Lung (tissue), 16 donors: Measurements from ENCODE around the gene LMX1A. TPM values are rescaled to one million over a fixed set of nuclear protein-coding genes. Genes with fewer than 3 reads are reported as not detected.

ENCODE experiments used
- ATAC-seq: fragments of 200-7000 bp; cut with Tn5 transposase; one replicate; pipeline ENCODE4 v1.9.1; 2020; ENCODE audit warnings: moderate number of reproducible peaks; ENCODE audit not compliant: insufficient read depth, low FRiP score
- DNase-seq, 3 donors: peaks; one replicate each; pipeline ENCODE4 v3.0.0-alpha.2; 2013 to 2017
- H3K27ac ChIP-seq, 2 donors: one replicate each; pipeline ENCODE4 v1.5.1; 2013; ENCODE audit warnings: mild to moderate bottlenecking in 2 of 2, moderate library complexity in 2 of 2, control low read depth in 1 of 2, inconsistent platforms in 1 of 2, low read depth in 1 of 2, low read length in 1 of 2
- H3K27me3 ChIP-seq, 3 donors: one replicate each; pipeline ENCODE4 v1.5.1; 2013; ENCODE audit warnings: low read length in 2 of 3; ENCODE audit not compliant: control insufficient read depth in 3 of 3, insufficient read depth in 3 of 3
- H3K36me3 ChIP-seq, 4 donors: one replicate each; pipeline ENCODE4 v1.5.1; 2013; ENCODE audit warnings: low read length in 4 of 4, mild to moderate bottlenecking in 1 of 4, moderate library complexity in 1 of 4; ENCODE audit not compliant: control insufficient read depth in 4 of 4, insufficient read depth in 4 of 4
- H3K4me1 ChIP-seq, 5 donors: one replicate each; pipeline ENCODE4 v1.5.1; 2013; ENCODE audit warnings: low read length in 5 of 5, mild to moderate bottlenecking in 2 of 5, moderate library complexity in 1 of 5; ENCODE audit not compliant: control insufficient read depth in 5 of 5, insufficient read depth in 5 of 5
- H3K4me3 ChIP-seq: one replicate; pipeline ENCODE4 v1.5.1; 2013; ENCODE audit warnings: mild to moderate bottlenecking, control low read depth, moderate library complexity
- H3K9ac ChIP-seq, 2 donors: one replicate each; pipeline ENCODE4 v1.5.1; 2013; ENCODE audit warnings: low read length in 2 of 2, control low read depth in 1 of 2; ENCODE audit not compliant: insufficient read depth in 1 of 2
- H3K9me3 ChIP-seq, 4 donors: one replicate each; pipeline ENCODE4 v1.5.1; 2013; ENCODE audit warnings: low read length in 3 of 4, mild to moderate bottlenecking in 1 of 4, moderate library complexity in 1 of 4; ENCODE audit not compliant: control insufficient read depth in 4 of 4, insufficient read depth in 3 of 4
- WGBS, 2 donors: extraction: QIAGEN DNeasy Blood & Tissue Kit; methylation state at CpG; one replicate each; pipeline ENCODE4 v1.1.7; 2013; 5-methylcytosine and 5-hydroxymethylcytosine counted together
- long read RNA-seq, 5 donors: transcript quantifications; one replicate each; lab custom pipeline, GENCODE V29; 2026
- polyA plus RNA-seq, 2 donors: library from polyadenylated mRNA; stranded (reverse); fragments of 200-250 nt; gene quantifications; one replicate each; pipeline ENCODE4 v1.2.1, GENCODE V29; 2013
- total RNA-seq, 2 donors: library from RNA; depleted of rRNA in 1 of 2; stranded (reverse); fragments of >200 nt in 1 of 2; gene quantifications; one replicate each; pipeline ENCODE4 v1.2.1, GENCODE V29; 2014 to 2021
- TF ChIP-seq, protein P1 (sequence below): IDR thresholded peaks from 2 replicates; pipeline ENCODE4 v1.5.1; 2012; ENCODE audit warnings: mild to moderate bottlenecking; ENCODE audit errors: control extremely low read depth, extremely low read depth
- donor health status: control.
- donor health status: control.
- donor health status: Bipolar disorder and iron deficiency.
- donor health status: healthy.
- donor health status: DM: yes; HTN: yes; CAD: no.

Gene LMX1A
- total RNA-seq, result not detected
- under 1 TPM in 1 of 2 donors, not detected in 1; 0.03 TPM for polyA plus RNA-seq
- long read RNA-seq, donor 1, result 0 reads
- long read RNA-seq, donor 2, result 0 reads
- long read RNA-seq, donor 3, result 0 reads
- long read RNA-seq, donor 4, result 0 reads
- long read RNA-seq, donor 5, result 0 reads

DNA sequence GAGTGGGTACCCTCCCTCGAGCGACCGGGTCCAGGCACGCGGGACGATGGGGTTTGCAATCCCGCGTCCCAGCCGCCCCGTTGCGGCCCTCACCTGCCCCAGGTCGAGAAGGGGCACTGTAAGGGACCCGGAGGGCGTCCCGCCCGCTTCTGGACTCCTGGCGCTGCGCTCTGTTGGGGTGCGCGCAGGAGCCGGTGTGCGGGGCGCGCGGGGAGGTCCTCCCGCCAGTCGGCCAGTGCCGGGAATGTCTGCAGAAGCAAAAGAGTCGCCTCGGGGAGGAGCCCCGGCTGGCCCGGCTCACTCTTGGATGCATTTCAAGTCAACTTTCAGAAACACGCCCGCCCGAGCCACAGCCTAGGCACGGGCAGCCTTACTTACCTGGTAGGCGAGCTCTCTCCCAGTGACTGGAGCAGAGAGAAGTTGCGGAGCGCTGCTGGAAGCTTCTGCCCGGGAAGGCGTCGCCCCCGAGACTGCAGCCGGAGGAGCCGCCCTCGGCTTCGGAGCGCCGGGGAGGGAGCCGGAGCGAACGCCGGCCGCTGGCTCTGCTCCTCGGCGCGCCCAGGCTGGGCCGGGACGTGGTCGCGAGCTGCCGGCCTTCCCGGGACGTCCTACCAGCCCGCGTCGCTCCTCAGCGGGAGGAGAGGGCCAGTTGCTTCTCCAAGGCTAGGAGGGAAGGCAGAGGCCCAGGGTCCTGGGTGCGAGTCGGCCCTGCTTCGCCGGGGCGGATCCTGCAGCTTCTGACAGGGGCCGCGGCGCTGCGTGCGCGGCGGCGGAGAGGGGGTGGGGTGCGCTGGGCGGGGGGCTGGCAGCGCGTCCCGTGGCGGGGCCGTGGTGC is at the start of gene LMX1A:
Gene LMX1A (minus strand): TSS at position 739 of the 835 bp plus-strand sequence. CDS start 1,156 bp downstream, outside the sequence.
- peak; percentile 47 to 55 (median 52) for DNase-seq
- H3K9ac ChIP-seq, result no peak within 1 kb of the TSS
- H3K9me3 ChIP-seq, result peaks cover 0 to 4% (median 0%) of the 10 kb centered on the region in 4 donors
- TF ChIP-seq, protein P1, sequence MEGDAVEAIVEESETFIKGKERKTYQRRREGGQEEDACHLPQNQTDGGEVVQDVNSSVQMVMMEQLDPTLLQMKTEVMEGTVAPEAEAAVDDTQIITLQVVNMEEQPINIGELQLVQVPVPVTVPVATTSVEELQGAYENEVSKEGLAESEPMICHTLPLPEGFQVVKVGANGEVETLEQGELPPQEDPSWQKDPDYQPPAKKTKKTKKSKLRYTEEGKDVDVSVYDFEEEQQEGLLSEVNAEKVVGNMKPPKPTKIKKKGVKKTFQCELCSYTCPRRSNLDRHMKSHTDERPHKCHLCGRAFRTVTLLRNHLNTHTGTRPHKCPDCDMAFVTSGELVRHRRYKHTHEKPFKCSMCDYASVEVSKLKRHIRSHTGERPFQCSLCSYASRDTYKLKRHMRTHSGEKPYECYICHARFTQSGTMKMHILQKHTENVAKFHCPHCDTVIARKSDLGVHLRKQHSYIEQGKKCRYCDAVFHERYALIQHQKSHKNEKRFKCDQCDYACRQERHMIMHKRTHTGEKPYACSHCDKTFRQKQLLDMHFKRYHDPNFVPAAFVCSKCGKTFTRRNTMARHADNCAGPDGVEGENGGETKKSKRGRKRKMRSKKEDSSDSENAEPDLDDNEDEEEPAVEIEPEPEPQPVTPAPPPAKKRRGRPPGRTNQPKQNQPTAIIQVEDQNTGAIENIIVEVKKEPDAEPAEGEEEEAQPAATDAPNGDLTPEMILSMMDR, result no peak
- WGBS, 2 donors, result 2% methylated on average over 75 to 88 of the region's 88 CpGs
- peak within 1 kb of the TSS; percentile 27 for H3K4me3 ChIP-seq
- ATAC-seq, result no peak
- no peak within 1 kb of the TSS for H3K27ac ChIP-seq
- peaks cover 0 to 30% (median 16%) of the 10 kb centered on the region in 5 donors for H3K4me1 ChIP-seq
- no peaks in the 10 kb centered on the region for H3K36me3 ChIP-seq
- H3K27me3 ChIP-seq, result peaks cover 28 to 95% (median 69%) of the 10 kb centered on the region in 3 donors

DNA sequence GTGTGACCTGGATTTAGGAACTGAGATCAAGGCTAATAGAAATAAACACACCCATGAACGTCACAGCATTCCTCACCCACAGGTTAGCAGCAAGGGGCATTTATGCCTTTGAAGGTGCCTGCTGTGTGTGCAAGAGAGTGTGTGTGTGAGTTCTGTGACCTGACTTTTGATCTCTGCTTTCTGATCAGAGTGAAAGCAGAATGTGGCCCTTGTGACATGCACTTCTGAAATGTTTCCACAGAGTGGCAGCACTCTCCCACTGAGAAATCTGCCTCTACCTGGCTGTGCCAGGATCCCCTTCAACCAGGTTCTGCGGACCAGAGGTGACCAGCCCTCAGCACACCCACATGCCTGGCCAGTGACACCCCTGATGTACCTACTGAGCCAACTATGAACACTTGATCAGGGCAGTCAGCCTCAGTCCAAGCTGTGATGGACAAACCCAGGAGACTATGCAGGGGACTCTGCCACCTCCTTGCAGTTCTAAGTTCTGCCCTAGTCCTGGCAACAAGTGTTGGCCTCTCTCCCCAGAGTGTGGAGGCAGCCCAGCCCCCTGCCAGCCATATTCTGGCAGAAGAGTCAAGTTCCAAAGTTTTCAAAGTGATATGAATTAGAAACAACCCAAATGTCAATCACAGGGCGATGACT is 47.4 kb upstream of the LMX1A start:
- DNase-seq, result peak; percentile 18 to 33 (median 28)
- peak; percentile 45 for ATAC-seq

GRCh38 chr1:165402517-165403111 is 46.1 kb upstream of the LMX1A start:
- 92 to 95% methylated on average over 4 of the region's 4 CpGs for WGBS, 2 donors
- peaks cover 0 to 6% (median 0%) of the 10 kb centered on the region in 4 donors for H3K36me3 ChIP-seq
- no peak overlapping the region for H3K27ac ChIP-seq
- TF ChIP-seq, protein P1, result no peak
- H3K4me1 ChIP-seq, result peaks cover 0 to 5% (median 0%) of the 10 kb centered on the region in 5 donors
- no peaks in the 10 kb centered on the region for H3K27me3 ChIP-seq
- no peak for ATAC-seq
- peaks cover 0 to 3% (median 0%) of the 10 kb centered on the region in 4 donors for H3K9me3 ChIP-seq
- H3K4me3 ChIP-seq, result no peak overlapping the region
- no peak overlapping the region for H3K9ac ChIP-seq
- no peak for DNase-seq

More for the DNA sequence above, 47.4 kb upstream of the LMX1A start:
- no peaks in the 10 kb centered on the region for H3K27me3 ChIP-seq
- TF ChIP-seq, protein P1, result peak; percentile 34
- H3K4me1 ChIP-seq, result peaks cover 0 to under 1% (median 0%) of the 10 kb centered on the region in 5 donors
- H3K9ac ChIP-seq, result no peak overlapping the region
- peaks cover 0 to 5% (median 0%) of the 10 kb centered on the region in 4 donors for H3K9me3 ChIP-seq
- no peak overlapping the region for H3K4me3 ChIP-seq
- WGBS, 2 donors, result 40 to 42% methylated on average over 3 of the region's 3 CpGs
- H3K27ac ChIP-seq, result no peak overlapping the region
- H3K36me3 ChIP-seq, result peaks cover 0 to 6% (median 0%) of the 10 kb centered on the region in 4 donors
